Transverse colon (tissue), 4 donors: ENCODE data around the gene SOX18.

Experiments
- EP300 ChIP-seq: sonication (generic); formaldehyde crosslinking; IDR thresholded peaks from one replicate; pipeline ENCODE4 v1.6.1; 2017; ENCODE audit warnings: antibody characterized with exemption, low read depth
- POLR2AphosphoS5 ChIP-seq, 3 donors: sonication (generic); formaldehyde crosslinking; IDR thresholded peaks; one replicate each; pipeline ENCODE4 v1.6.1; 2016; ENCODE audit warnings: antibody characterized with exemption in 3 of 3
- TF ChIP-seq, protein P1 (sequence below), 5 experiments: fragments of 200-600 bp in 3 of 5; fragments of 450-650 bp in 2 of 5; sonication (generic) in 3 of 5; IDR thresholded peaks; 1 replicate in 2 of 5; 2 replicates in 3 of 5; pipeline ENCODE4 v1.5.1; 2016 to 2017; ENCODE audit warnings: antibody characterized with exemption in 5 of 5, inconsistent platforms in 3 of 5, mild to moderate bottlenecking in 2 of 5, moderate library complexity in 1 of 5

DNA sequence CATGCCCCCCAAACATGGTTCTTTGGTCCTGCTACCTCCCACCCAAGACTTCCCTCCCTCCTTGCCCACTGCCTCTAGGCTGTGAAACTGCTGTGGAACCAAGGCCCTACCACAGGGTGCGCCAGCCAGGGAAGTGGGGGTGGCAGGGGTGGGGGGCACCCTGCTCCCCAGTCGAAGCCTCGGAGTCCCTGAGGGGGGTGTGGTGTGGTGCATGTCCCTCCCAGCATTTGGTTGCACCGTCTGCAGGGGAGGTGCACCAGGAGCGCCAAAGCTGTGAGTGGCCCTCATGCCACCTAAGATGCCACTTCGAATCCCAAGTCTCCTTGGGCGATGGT, 28.1 kb upstream of the SOX18 start:
- TF ChIP-seq, protein P1, sequence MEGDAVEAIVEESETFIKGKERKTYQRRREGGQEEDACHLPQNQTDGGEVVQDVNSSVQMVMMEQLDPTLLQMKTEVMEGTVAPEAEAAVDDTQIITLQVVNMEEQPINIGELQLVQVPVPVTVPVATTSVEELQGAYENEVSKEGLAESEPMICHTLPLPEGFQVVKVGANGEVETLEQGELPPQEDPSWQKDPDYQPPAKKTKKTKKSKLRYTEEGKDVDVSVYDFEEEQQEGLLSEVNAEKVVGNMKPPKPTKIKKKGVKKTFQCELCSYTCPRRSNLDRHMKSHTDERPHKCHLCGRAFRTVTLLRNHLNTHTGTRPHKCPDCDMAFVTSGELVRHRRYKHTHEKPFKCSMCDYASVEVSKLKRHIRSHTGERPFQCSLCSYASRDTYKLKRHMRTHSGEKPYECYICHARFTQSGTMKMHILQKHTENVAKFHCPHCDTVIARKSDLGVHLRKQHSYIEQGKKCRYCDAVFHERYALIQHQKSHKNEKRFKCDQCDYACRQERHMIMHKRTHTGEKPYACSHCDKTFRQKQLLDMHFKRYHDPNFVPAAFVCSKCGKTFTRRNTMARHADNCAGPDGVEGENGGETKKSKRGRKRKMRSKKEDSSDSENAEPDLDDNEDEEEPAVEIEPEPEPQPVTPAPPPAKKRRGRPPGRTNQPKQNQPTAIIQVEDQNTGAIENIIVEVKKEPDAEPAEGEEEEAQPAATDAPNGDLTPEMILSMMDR (IDR thresholded peaks at IDR 0.05) = no peak
- TF ChIP-seq POLR2AphosphoS5 (IDR thresholded peaks at IDR 0.05) (no peak), EP300 (no peak)
